Chondrocyte (in vitro differentiated cells): ENCODE data around the gene RNF144A. TPM values are rescaled to one million over a fixed set of nuclear protein-coding genes. Genes with fewer than 3 reads are reported as not detected.

Experiments
- DNase-seq: peaks from one replicate; pipeline ENCODE4 v3.0.0; 2021; ENCODE audit warnings: mixed read lengths, low spot score
- H3K27ac Mint-ChIP-seq: one replicate; pipeline ENCODE4 v1.8.0; 2021; ENCODE audit warnings: mild to moderate bottlenecking, moderate library complexity, mixed read lengths; ENCODE audit not compliant: unreplicated experiment
- H3K27me3 Mint-ChIP-seq: 2 replicates; pipeline ENCODE4 v1.8.0; 2021; ENCODE audit warnings: low read depth, mixed read lengths
- H3K36me3 Mint-ChIP-seq: 2 replicates; pipeline ENCODE4 v1.8.0; 2021; ENCODE audit warnings: low read depth, mixed read lengths
- H3K4me1 Mint-ChIP-seq: 2 replicates; pipeline ENCODE4 v1.8.0; 2021; ENCODE audit warnings: low read depth, mild to moderate bottlenecking, mixed read lengths
- H3K4me3 Mint-ChIP-seq: one replicate; pipeline ENCODE4 v1.8.0; 2021; ENCODE audit warnings: mild to moderate bottlenecking, moderate library complexity, mixed read lengths; ENCODE audit not compliant: unreplicated experiment
- H3K9me3 Mint-ChIP-seq: 2 replicates; pipeline ENCODE4 v1.8.0; 2021; ENCODE audit warnings: low read depth, mixed read lengths
- total RNA-seq: library from RNA; stranded (reverse); gene quantifications from 3 replicates; pipeline ENCODE4 v1.2.1, GENCODE V29; 2021
- TF ChIP-seq, protein P1 (sequence below): fragments of 200-600 bp; sonication (generic); IDR thresholded peaks from 2 replicates; pipeline ENCODE4 v1.5.0; 2021; ENCODE audit warnings: antibody characterized with exemption, mild to moderate bottlenecking, moderate library complexity

Gene RNF144A
- total RNA-seq, 1 donor from 2014 or later = 10.9 TPM

DNA sequence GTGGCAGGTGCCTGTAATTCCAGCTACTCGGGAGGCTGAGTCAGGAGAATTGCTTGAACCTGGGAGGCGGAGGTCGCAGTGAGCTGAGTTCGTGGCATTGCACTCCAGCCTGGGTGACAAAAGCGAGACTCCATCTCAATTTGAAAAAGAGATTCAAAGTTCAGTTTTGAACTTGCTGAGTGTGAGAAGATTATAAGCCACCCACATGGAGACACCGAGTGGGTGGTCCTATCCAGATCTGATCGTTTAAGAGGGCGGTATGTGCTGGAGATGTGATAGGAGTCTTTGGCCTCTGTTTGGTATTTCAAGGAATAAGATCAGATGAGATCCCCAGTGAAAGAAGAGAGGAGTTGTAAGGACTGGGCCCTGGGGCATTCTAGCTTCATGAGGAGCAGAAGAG, 25.6 kb downstream of the RNF144A start:
- TF ChIP-seq, protein P1, sequence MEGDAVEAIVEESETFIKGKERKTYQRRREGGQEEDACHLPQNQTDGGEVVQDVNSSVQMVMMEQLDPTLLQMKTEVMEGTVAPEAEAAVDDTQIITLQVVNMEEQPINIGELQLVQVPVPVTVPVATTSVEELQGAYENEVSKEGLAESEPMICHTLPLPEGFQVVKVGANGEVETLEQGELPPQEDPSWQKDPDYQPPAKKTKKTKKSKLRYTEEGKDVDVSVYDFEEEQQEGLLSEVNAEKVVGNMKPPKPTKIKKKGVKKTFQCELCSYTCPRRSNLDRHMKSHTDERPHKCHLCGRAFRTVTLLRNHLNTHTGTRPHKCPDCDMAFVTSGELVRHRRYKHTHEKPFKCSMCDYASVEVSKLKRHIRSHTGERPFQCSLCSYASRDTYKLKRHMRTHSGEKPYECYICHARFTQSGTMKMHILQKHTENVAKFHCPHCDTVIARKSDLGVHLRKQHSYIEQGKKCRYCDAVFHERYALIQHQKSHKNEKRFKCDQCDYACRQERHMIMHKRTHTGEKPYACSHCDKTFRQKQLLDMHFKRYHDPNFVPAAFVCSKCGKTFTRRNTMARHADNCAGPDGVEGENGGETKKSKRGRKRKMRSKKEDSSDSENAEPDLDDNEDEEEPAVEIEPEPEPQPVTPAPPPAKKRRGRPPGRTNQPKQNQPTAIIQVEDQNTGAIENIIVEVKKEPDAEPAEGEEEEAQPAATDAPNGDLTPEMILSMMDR = no peak
- H3K4me3 Mint-ChIP-seq = no peak overlapping the region
- H3K27ac Mint-ChIP-seq = no peak overlapping the region
- H3K27me3 Mint-ChIP-seq = no peaks in the 10 kb centered on the region
- peaks cover 11% of the 10 kb centered on the region for H3K36me3 Mint-ChIP-seq
- no peak for DNase-seq
- peaks cover 48% of the 10 kb centered on the region for H3K4me1 Mint-ChIP-seq
- no peaks in the 10 kb centered on the region for H3K9me3 Mint-ChIP-seq

DNA sequence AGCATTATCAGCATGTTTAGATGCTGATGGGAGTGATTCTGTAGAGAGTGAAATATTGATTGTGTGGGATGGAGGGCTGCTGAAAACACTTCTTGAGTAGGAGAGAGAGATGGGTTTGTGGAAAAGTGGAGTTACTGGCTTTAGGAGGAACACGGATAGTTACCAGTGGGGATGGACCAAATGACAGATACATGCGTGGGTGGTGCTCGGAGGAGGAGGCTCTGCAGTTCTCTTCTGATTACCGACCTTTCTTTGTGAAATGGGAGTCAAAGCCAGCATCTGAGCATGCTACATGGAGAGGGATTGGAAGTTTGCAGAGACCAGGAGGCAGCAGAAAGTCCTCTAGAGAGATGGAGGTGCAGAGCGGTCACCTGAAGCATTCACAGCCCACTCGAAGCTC, 26.3 kb downstream of the RNF144A start:
- Mint-ChIP-seq H3K27ac (no peak overlapping the region), H3K36me3 (peaks cover 11% of the 10 kb centered on the region), H3K4me1 (peaks cover 53% of the 10 kb centered on the region), H3K9me3 (no peaks in the 10 kb centered on the region), H3K4me3 (no peak overlapping the region), H3K27me3 (no peaks in the 10 kb centered on the region)
- TF ChIP-seq, protein P1 = no peak
- no peak for DNase-seq

DNA sequence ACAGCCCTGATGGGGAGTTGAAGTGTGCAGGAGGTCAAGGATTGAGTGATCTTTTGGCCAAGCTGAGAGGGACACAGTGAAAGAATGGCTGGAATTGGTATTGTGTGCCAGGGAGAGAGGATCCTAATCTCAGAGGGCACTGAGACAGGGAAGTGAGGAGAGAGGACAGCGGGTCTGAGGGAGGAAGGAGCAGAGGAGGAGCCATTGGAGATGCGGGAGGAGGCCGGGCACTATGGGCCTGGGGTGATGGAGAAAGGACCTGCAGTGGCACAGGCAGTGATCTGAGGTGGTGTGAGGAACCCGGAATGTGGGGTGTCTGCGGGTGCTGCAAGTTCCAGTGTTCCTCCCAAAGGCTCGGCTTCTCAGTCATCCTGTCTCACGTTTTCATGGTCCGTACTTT, 26.8 kb downstream of the RNF144A start:
- no peak for DNase-seq
- Mint-ChIP-seq H3K4me1 (peaks cover 51% of the 10 kb centered on the region), H3K9me3 (no peaks in the 10 kb centered on the region), H3K27ac (no peak overlapping the region), H3K4me3 (no peak overlapping the region), H3K36me3 (peaks cover 11% of the 10 kb centered on the region), H3K27me3 (no peaks in the 10 kb centered on the region)
- TF ChIP-seq, protein P1 = no peak

DNA sequence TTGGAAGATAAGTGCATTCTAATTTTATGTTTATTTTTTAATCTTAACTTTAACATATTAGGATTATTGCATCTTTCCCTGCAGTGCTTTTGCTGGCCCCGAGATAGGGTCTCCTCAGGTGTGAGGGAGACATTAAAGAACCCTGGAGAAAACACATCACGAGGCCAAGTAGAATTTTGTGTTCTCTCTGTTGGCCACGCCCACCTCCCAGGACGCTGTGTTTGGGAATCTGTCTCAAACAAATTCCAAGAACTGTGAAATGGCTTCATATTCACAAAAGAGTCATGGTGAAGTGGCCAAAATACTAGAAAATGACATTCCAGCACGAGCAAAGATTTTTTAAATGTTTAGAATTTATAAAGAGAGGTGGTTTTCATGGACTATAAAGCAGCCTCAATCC, 27.3 kb downstream of the RNF144A start:
- no peak for DNase-seq
- Mint-ChIP-seq H3K9me3 (no peaks in the 10 kb centered on the region), H3K27me3 (no peaks in the 10 kb centered on the region), H3K36me3 (peaks cover 11% of the 10 kb centered on the region), H3K4me1 (peaks cover 48% of the 10 kb centered on the region), H3K4me3 (no peak overlapping the region), H3K27ac (no peak overlapping the region)
- TF ChIP-seq, protein P1 = no peak

DNA sequence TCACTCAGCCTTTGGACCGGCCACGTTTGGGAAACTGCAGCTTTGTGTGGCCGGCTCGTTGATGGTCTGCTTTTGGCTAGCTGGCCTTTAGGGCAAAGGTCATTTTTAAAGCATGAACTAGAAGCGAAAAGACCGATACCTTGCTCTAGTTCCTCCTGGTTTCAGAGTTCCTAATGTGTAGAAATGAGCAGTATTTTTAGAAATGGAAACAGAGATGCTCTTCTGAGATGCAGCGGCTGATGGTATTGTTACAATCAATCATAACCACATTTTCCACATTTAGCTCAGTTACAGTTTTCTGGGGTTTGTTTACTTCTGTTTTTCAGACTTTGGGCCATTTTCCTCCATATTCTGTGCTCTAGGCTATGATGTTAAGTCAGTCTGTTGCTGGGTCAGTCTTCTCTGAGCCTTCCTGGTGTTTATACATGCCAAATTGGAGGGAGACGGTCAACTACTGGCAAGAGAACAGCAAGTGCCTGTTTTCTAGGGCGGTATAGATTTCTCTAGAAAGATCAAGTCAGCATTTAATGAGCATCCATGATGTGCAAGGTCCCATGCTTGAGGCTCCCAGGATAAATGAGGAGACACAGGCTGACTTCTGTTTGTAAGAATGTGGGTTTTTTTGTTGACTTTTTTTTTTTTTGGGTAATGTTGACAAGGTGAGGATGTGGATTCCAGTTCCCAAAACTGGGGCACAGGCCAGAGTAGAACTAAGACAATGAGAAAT, 28.0 kb downstream of the RNF144A start:
- no peaks in the 10 kb centered on the region for H3K9me3 Mint-ChIP-seq
- peaks cover 48% of the 10 kb centered on the region for H3K4me1 Mint-ChIP-seq
- H3K27ac Mint-ChIP-seq = peak overlapping the region; percentile 18

More for the DNA sequence above, 28.0 kb downstream of the RNF144A start:
- no peak for DNase-seq
- H3K36me3 Mint-ChIP-seq = peaks cover 11% of the 10 kb centered on the region
- no peak overlapping the region for H3K4me3 Mint-ChIP-seq
- TF ChIP-seq, protein P1 = no peak
- no peaks in the 10 kb centered on the region for H3K27me3 Mint-ChIP-seq
